Kidney tubule cell (primary cell): ENCODE data around the gene C20orf202.

ENCODE experiments used
- DNase-seq: peaks from one replicate; pipeline ENCODE4 v3.0.0-alpha.2; 2018; ENCODE audit warnings: low spot score

C20orf202 gene

DNA sequence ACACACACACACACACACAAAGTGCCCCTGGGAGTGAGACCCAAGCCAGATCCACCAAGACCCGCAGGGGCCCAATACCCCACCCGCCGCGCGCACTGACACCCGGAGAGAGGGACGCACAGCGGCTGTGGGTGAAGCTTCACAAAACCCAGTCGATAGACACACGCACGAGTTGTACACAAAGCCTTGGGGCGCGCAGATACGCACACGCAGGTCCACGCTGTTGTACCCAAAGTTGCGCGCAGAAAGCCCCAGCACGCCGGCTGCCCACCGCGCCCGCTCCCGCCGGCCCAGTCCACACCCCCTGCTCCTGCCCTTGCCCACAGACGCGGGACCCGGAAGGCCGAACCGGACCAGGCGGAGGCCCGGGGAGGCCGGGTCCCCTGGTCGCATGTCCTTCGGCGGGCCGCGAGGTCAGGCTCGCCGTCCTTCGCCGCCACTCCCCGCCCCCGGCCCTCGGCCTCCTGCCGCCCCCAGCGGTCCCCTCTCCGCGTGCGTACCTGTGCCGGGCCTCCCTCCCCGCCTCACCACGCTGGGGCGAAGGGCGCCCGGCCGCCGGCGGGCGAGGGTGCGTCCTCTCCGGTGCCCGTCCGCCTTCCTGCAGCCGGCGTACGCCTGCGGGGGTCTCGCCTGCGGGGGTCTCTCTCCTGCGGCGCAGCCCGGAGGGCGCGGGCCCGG is 18.5 kb upstream of the C20orf202 start, which contains the start of gene TMEM74B:
Gene TMEM74B, minus strand, starts transcription at position 344 of the 678 bp plus-strand sequence. CDS start 1,180 bp downstream, outside the sequence.
- DNase-seq = no peak

DNA sequence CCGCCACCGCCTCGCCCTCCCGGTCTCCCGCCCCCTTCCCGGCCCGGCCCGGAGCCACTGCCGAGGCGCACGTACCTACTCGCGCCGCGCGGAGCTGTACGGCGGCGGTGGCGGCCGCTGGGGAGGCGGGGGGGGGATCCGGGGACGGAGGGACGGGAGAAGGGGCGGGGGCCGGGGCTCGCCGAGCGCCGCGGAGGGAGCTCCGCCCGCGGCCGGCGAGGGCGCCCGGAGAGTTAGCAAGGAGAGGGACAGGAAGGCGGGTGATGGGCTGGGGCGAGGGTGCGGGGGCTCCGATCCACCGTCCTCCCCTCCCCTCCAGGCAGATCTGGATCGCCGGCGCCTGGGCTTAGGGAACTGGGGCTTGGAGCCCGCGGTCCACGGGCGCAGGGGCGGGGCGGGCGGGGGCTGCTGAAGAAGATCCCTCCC is 17.9 kb upstream of the C20orf202 start:
- no peak for DNase-seq

DNA sequence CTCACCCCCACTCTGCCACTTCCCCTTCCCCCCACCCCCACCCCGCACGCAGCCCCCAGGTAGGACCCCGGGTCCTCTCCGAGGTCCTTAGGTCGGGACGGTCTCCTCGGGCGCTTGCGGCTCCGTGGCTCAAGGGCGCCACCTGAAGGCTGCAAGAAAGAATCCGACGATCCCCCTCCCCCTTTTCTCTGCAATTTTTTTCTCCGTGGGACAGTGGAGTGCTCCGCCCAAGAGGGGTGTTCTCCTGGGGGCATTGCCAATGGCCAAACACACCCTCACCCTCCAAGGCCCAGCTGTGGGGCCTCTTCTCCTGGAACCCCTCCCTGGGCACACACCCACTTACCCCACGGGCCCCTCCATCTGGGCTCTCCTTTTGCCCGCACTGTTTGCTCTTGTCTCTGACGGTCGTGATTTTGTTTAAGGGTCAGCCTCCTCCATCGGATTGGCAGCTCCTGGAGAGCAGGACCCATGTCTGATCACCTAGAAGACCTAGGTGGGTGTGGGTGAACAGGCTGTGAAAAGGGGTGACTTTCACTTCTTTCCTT is 17.4 kb upstream of the C20orf202 start:
- peak; percentile 62 for DNase-seq

DNA sequence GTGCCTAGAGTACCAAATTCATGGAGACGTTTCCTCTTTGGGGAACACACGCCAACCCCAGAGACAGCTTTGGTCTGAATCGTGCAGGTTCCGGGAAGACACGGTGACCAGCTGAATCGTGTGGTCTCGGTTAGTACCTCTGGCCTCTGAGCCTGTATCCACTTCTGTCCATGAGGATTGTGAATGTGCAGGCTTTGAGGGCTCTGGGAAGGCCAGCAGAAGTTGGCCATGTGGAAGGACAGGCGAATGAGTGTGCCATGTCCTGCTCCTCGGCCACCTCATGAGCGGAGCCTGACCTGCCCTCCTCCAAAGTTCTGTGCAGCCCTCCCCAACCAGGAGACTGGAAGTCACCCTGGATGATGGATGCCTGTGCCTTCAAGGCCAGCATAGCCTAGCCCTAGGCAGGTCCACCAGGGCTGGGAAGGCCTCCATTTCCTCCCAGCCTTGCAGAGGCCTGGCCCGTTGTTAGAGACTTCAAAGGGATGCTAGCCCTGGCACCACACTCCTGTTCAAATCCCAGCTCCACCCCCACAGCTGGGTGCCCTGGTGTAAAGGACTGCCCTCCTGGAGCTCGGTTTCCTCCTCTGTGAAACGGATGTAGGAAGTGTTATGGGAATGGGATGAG is 16.8 kb upstream of the C20orf202 start:
- DNase-seq = no peak

DNA sequence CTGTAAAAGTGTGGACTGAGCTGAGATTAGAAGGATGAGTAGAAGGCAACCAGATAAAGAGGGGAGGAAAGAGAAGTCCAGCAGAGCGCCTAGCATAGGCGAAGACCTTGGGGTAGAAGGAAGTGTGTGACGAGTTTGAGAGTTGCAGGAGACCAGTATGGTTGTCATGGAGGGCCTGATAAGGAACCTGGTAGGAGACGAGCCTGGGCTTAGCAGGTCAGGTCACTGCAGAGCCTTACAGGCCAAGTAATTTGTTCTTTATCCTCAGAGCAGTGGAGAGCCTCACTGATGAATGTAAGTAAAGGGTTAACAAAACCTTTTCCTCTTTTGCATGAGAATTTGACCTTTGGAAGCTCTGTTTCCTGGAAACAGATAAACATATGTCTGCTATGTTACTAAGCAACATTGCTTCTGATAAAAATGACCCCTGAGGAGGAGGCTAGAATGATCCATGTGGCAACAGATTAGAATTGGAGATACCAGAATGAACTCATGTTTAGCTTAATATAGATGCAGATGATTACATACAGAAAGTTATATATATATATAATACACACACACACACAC is 15.6 kb upstream of the C20orf202 start:
- DNase-seq = no peak

DNA sequence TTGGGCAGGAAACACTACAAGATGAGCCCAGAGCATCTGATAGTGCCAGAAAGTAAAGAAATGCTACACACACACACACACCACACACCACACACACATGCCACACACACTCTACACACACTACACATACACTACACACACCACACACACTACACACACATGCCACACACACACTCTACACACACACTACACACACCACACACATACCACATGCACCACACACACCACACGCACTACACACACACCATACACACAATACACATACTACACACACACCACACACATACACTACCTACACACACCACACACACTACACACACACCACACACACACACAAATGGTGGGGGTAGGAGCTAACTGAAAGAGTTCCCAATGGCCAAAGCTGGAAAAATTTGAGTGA is 14.9 kb upstream of the C20orf202 start:
- no peak for DNase-seq

- DNase-seq = no peak
These were observed 13.4 kb upstream of the C20orf202 start for GRCh38 chr20:1189827-1190226.

DNA sequence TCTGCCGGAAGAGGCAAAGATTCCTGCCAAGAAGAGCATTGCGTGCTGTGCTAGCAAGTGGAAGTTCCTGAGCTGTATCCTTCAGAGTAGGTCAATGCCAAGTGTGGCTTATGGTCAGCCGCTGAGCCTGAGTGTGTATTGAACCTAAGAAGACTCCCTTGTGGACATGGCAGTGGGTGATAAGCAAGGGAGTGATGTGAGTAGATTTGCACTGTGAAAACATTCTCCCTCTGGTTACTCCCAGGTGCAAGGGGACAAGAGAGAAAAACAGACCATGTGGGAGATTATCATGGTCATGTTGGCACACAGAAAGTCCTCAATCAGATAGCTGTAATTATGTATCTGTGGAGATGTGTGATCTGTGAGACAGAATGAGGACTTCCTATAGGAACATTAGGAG is 12.4 kb upstream of the C20orf202 start:
- DNase-seq = no peak

GRCh38 chr20:1191299-1191698 is 12.0 kb upstream of the C20orf202 start:
- DNase-seq = no peak

DNA sequence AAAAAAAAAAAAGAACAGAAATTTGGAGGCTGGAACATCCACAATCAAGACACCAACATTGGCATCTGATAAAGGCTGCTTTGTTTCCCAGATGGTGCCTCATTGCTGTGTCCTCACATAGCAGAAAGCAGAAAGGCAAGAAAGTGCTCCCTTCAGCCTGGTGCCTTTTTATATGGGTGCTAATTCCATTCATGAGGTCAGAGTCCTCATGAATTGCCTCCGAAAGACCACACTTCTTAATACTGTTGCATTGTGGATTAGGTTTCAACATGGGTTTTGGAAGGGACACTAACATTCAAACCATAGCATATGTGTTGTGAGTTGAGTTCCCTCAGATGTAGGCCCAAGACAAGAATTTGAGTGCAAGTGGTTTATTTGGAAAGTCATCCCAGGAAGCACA is 8.0 kb upstream of the C20orf202 start:
- no peak for DNase-seq

DNA sequence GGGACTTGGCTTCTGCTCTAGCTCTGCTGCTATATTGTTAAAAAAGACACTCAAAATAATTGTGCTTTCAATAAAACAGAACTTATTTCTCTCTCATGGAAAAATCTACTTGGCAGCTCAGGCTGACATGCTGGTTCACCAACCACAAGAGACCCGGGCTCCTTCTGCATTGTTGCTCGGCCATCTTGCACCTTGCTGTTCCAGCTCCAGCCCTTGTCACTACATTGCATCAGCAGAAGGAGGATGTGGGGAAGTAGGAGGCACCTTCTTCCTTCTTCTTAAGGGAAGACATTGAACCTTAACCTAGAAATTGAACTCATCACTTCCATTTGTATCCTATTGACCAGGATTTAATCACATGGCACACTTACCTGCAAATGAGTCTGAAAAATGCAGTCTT is 6.6 kb upstream of the C20orf202 start:
- no peak for DNase-seq

GRCh38 chr20:1197801-1198200 is 5.5 kb upstream of the C20orf202 start:
- DNase-seq = no peak

DNA sequence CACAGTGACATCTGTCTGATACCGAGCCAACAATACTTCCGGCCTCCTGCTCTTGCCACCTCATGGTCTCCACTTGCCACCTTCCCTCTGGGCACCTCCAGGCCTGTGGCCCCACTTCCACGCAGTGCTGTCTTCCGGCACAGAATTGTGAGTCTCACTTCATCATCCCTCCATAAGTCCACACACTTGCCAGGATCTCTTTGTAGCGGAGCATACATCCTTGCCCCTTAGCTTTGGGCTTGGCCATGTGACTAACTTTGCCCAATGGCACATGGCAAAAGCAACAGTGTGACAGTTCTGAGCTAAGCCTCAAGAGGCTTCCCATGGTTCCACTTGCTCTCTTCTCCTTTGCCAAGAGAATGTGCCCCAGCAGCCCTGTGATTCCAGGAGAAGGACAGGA is 4.5 kb upstream of the C20orf202 start:
- no peak for DNase-seq

DNA sequence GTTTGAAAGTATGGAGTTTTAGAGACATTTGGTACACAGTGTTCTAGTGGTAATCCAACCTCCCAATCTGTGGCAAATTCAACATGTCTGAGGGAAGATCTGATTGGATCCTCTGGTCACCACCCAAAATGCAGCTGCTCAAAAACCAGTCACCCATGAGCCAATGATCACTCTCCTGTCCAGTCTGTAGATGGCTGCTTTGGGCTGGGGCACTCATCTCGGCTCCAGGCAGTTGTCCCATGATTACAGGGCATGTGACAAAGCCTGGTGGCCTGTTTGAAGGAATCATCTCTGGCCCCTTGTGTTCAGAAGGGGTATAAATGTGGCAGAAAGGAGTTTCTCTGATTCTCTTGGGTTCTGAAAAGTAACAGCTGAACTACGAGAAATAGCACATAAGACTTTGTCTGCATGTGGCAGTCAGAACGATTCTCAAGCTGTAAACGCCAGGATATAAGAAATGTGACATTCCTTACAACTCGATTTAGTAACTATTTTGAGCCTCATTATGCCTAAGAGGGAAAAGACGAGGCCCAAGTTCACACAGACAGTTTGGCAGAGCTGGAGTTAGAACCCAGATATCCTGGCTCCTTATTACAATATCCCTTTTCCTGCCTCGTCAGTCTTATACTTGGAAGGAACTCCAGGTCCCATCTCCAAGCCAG is 3.9 kb upstream of the C20orf202 start:
- no peak for DNase-seq

DNA sequence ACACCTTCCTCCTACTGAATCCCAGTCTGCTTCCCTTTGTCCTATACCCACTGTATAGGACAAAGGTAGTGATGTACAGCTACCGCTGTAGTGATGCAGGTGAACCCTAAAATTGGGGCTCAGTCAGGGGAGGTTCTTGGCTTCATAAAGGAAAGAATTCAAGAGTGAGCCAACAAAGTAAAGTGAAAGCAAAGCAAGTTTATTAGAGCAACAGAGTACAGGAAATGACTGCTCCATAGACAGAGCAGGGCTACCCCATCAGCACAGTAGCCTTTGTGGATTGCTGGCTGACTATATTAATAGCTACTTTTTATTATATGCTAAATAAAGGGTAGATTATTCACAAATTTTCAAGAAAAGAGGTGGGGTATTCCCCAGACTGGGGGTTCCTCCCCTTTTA is 3.3 kb upstream of the C20orf202 start:
- no peak for DNase-seq

- DNase-seq = no peak
These were observed 376 bp downstream of the C20orf202 start for GRCh38 chr20:1203630-1204029.

- DNase-seq = no peak
These were observed 859 bp downstream of the C20orf202 start for GRCh38 chr20:1204113-1204512.

- no peak for DNase-seq
These were observed 1.3 kb downstream of the C20orf202 start for GRCh38 chr20:1204576-1204975.

DNA sequence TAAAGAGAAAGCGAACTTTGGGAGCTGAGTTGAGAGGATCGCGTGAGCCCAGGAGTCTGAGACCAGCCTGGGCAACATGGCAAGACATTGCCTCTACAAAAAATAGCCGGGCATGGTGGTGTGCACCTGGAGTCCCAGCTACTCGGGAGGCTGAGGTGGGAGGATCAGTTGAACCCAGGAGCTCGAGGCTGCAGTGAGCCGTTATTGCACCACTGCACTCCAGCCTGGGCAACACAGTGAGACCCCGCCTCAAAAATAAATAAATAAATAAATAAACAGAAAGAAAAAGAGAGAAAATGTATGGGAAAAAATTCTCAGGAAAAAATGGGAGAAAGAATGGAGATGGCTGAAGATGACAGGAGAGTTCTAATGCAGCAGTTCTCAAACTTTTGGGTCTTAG is 2.5 kb downstream of the C20orf202 start:
- no peak for DNase-seq

DNA sequence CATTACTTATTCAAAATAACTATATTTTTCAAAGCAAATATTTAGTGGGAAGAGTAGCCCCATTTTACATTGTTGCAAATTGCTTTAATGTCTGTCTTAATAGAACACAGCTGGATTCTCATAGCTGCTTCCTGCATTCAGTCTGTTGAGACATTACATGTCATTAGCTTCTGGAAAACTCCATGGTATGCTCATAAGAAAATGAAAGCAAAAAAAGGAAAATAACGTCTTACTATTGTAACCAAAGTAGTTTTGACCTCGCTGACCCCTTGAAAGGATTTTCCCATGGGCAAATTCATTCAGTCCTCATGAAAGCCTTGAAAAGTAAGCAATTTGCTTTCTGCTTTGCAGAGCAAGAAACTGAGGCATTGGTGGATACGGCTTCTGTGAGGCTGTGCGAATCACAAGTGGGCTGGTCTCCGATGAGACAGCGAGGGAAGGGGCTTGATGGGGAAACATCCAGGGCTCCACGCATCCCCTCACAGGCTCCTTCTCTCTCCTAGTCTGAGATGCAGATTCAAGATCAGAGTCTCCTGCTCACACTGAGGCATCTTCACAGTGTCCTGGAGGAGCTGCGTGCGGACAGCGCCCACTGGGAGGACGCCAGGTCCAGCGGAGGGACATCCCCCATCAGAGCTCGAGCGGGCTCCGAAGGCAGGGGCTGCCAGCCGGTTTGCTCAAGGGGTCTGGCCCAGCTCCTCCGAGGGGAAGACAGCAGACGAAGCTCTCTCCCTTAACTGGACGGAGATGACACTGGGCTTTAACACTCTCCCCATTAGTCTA is 3.3 kb downstream of the C20orf202 start:
- DNase-seq = no peak

GRCh38 chr20:1207293-1207878 is 4.1 kb downstream of the C20orf202 start:
- no peak for DNase-seq
